AG10803 (cell line): ENCODE measurements around the gene ASNSD1.

Experiments
- DNase-seq: peaks from one replicate; pipeline ENCODE4 v3.0.0; 2010; ENCODE audit warnings: low read depth
- H3K4me3 ChIP-seq: 2 replicates; pipeline ENCODE4 v1.5.1; 2011; ENCODE audit warnings: mild to moderate bottlenecking, low read length, control low read depth
- CTCF ChIP-seq: conservative IDR thresholded peaks from 2 replicates; pipeline ENCODE4 v1.5.1; 2011; ENCODE audit warnings: mild to moderate bottlenecking, low read length, control low read depth, inconsistent platforms

Gene ASNSD1

GRCh38 chr2:189623049-189623448, 38.2 kb upstream of the ASNSD1 start:
- no peak for DNase-seq
- H3K4me3 ChIP-seq: no peak overlapping the region
- no peak for TF ChIP-seq CTCF

- H3K4me3 ChIP-seq: no peak overlapping the region
- no peak for DNase-seq
- TF ChIP-seq CTCF: no peak
These were observed 36.5 kb upstream of the ASNSD1 start for GRCh38 chr2:189624648-189625355.

GRCh38 chr2:189625636-189626035, 35.6 kb upstream of the ASNSD1 start:
- no peak overlapping the region for H3K4me3 ChIP-seq
- TF ChIP-seq CTCF: no peak
- DNase-seq: no peak

- no peak for DNase-seq
- no peak overlapping the region for H3K4me3 ChIP-seq
- TF ChIP-seq CTCF: no peak
These were observed 33.5 kb upstream of the ASNSD1 start for GRCh38 chr2:189627789-189628188.

- TF ChIP-seq CTCF: no peak
- H3K4me3 ChIP-seq: no peak overlapping the region
- DNase-seq: no peak
These were observed 32.3 kb upstream of the ASNSD1 start for GRCh38 chr2:189628817-189629530.

- TF ChIP-seq CTCF: no peak
- H3K4me3 ChIP-seq: no peak overlapping the region
- DNase-seq: peak; percentile 37
These were observed 31.5 kb upstream of the ASNSD1 start for GRCh38 chr2:189629531-189630453.
